Vagina (tissue), 2 donors: ENCODE measurements around the gene SLC39A11. TPM values are rescaled to one million over a fixed set of nuclear protein-coding genes. Genes with fewer than 3 reads are reported as not detected.

Experiments used
- DNase-seq, 2 donors: peaks; one replicate each; pipeline ENCODE4 v3.0.0-alpha.2; 2017; ENCODE audit errors: extremely low spot score in 2 of 2
- H3K27ac ChIP-seq: fragments of 200-600 bp; sonication (generic); one replicate; pipeline ENCODE4 v1.5.1; 2019
- H3K27me3 ChIP-seq: fragments of 200-600 bp; sonication (generic); one replicate; pipeline ENCODE4 v1.5.1; 2019
- H3K36me3 ChIP-seq, 2 donors: fragments of 200-600 bp; sonication (generic); one replicate each; pipeline ENCODE4 v1.5.1; 2017 to 2019
- H3K4me1 ChIP-seq: fragments of 200-600 bp; sonication (generic); one replicate; pipeline ENCODE4 v1.5.1; 2019
- H3K4me3 ChIP-seq, 2 donors: fragments of 200-600 bp; sonication (generic); 1 replicate in 1 of 2; 2 replicates in 1 of 2; pipeline ENCODE4 v1.5.1; 2016 to 2019
- H3K9me3 ChIP-seq: fragments of 200-600 bp; sonication (generic); one replicate; pipeline ENCODE4 v1.5.1; 2019
- CTCF ChIP-seq, 3 experiments: fragments of 450-650 bp in 2 of 3; fragments of 200-600 bp in 1 of 3; sonication (generic) in 1 of 3; IDR thresholded peaks; one replicate each; pipeline ENCODE4 v1.5.1; 2017 to 2019; ENCODE audit warnings: antibody characterized with exemption in 3 of 3, mild to moderate bottlenecking in 2 of 3, moderate library complexity in 2 of 3
- POLR2A ChIP-seq, 2 donors: fragments of 450-650 bp; IDR thresholded peaks; one replicate each; pipeline ENCODE4 v1.6.1; 2017; ENCODE audit warnings: antibody characterized with exemption in 2 of 2, mild to moderate bottlenecking in 2 of 2, moderate library complexity in 2 of 2
- POLR2AphosphoS5 ChIP-seq, 2 donors: sonication (generic); formaldehyde crosslinking; IDR thresholded peaks; one replicate each; pipeline ENCODE4 v1.9.0; 2017; ENCODE audit warnings: antibody characterized with exemption in 2 of 2, mild to moderate bottlenecking in 2 of 2, low read depth in 1 of 2; ENCODE audit not compliant: insufficient read depth in 1 of 2
- intact Hi-C: fragments of 100-400 bp; cut with DNase I; formaldehyde crosslinking; loops from one replicate; pipeline ENCODE4 v1.15.1; 2023
- total RNA-seq: library from RNA; depleted of rRNA; stranded (reverse); fragments of >200 nt; gene quantifications from one replicate; pipeline ENCODE4 v1.2.3, GENCODE V29; 2016

Gene SLC39A11
- total RNA-seq, 1 donor from 2014 or later, result 22.6 TPM

GRCh38 chr17:72984926-72985325 lies 107.6 kb downstream of the SLC39A11 start:
- TF ChIP-seq POLR2AphosphoS5 (IDR thresholded peaks at IDR 0.05; ENCODE audit: insufficient read depth in 1 of 2, low read depth in 1 of 2) (no peak), CTCF (IDR thresholded peaks at IDR 0.05) (no peak), POLR2A (IDR thresholded peaks at IDR 0.05) (no peak)
- Histone ChIP-seq H3K27me3 (no peaks in the 10 kb centered on the region), H3K36me3 (no peaks in the 10 kb centered on the region), H3K4me1 (no peaks in the 10 kb centered on the region), H3K4me3 (no peak overlapping the region), H3K9me3 (no peaks in the 10 kb centered on the region), H3K27ac (no peak overlapping the region)
- intact Hi-C loops, result loop anchor here (1.0 to 10.0 kb wide), 2 partner anchors 170 to 204 kb away; no protein-coding TSS in a partner anchor
- DNase-seq, result no peak

GRCh38 chr17:72984145-72984925 lies 108.2 kb downstream of the SLC39A11 start:
- Histone ChIP-seq H3K36me3 (no peaks in the 10 kb centered on the region), H3K4me3 (no peak overlapping the region), H3K4me1 (no peaks in the 10 kb centered on the region), H3K27ac (no peak overlapping the region), H3K27me3 (no peaks in the 10 kb centered on the region), H3K9me3 (no peaks in the 10 kb centered on the region)
- TF ChIP-seq POLR2AphosphoS5 (IDR thresholded peaks at IDR 0.05; ENCODE audit: insufficient read depth in 1 of 2, low read depth in 1 of 2) (no peak), POLR2A (IDR thresholded peaks at IDR 0.05) (no peak), CTCF (IDR thresholded peaks at IDR 0.05) (no peak)
- intact Hi-C loops, result loop anchor here (10.0 kb wide), 1 partner anchor 170 kb away; no protein-coding TSS in a partner anchor
- no peak for DNase-seq

- intact Hi-C loops, result loop anchor here (10.0 kb wide), 1 partner anchor 172 kb away; no protein-coding TSS in a partner anchor
- no peak for DNase-seq
- peaks cover 8% of the 10 kb centered on the region for H3K4me1 ChIP-seq
- no peaks in the 10 kb centered on the region for H3K36me3 ChIP-seq
- H3K27ac ChIP-seq, result no peak overlapping the region
- no peaks in the 10 kb centered on the region for H3K9me3 ChIP-seq
- H3K27me3 ChIP-seq, result no peaks in the 10 kb centered on the region
- TF ChIP-seq POLR2AphosphoS5 (IDR thresholded peaks at IDR 0.05; ENCODE audit: insufficient read depth in 1 of 2, low read depth in 1 of 2), result no peak
- TF ChIP-seq CTCF (IDR thresholded peaks at IDR 0.05), result no peak
- TF ChIP-seq POLR2A (IDR thresholded peaks at IDR 0.05), result no peak
- no peak overlapping the region for H3K4me3 ChIP-seq
Observed at GRCh38 chr17:72982680-72983079, 109.8 kb downstream of the SLC39A11 start.

- Histone ChIP-seq H3K36me3 (no peaks in the 10 kb centered on the region), H3K4me1 (peaks cover 20% of the 10 kb centered on the region), H3K4me3 (no peak overlapping the region), H3K27me3 (no peaks in the 10 kb centered on the region), H3K27ac (no peak overlapping the region), H3K9me3 (no peaks in the 10 kb centered on the region)
- intact Hi-C loops, result no loop called here
- no peak for TF ChIP-seq POLR2AphosphoS5 (IDR thresholded peaks at IDR 0.05; ENCODE audit: insufficient read depth in 1 of 2, low read depth in 1 of 2)
- no peak for TF ChIP-seq CTCF (IDR thresholded peaks at IDR 0.05)
- no peak for TF ChIP-seq POLR2A (IDR thresholded peaks at IDR 0.05)
- no peak for DNase-seq
Observed at GRCh38 chr17:72978593-72979218, 113.8 kb downstream of the SLC39A11 start.
